ENCODE data around the gene SNAPC2. TPM values are rescaled to one million over a fixed set of nuclear protein-coding genes. Genes with fewer than 3 reads are reported as not detected.

The SNAPC2 gene
- total RNA-seq, result 10 to 100 TPM; 14.4 to 14.8 TPM

GRCh38 chr19:7919610-7920518 lies at the start of gene SNAPC2:
Gene SNAPC2, plus strand, starts transcription at chr19:7920338. Its CDS starts 29 bp downstream, at chr19:7920367.
- H3K9me3 Mint-ChIP-seq, result no peaks in the 10 kb centered on the region
- peaks cover 26% of the 10 kb centered on the region for H3K4me1 Mint-ChIP-seq

DNA sequence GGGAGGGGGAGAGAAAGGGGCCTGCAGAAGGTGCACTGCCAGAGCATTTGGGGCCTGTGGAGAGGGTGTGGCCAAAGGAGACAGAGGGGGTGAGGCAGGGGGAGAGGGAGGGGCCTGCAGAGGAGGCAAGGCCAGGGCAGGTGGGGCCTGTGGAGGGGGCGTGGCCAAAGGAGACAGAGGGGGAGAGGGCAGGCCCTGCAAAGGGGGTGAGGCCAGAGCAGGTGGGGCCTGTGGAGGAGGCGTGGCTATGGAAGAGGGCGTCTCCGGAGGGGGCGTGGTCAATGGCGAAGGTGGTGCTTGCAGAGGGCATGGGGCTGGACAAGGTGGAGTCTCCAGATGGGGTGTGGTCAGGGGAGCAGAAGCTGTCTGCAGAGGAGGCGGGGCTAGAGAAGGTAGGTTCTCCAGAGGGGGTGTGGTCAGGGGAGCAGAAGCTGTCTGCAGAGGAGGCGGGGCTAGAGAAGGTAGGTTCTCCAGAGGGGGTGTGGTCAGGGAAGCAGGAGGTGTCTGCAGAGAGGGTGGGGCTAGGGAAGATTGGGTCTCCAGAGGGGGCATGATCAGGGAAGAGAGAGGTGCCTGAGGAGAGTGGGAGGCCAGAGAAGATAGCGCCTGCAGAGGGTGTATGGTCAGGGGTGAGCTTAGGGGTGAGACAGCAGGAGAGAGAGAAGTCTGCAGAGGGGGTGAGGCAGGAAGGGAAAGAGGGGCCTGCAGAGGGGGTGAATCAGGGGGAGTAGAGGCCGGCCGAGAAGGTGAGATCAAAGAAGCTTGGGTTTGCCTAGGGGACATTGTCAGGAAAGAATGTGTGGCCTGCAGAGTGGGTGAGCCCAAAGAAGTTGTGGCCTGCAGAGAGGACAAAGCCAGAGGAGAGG lies 49.3 kb upstream of the SNAPC2 start:
- DNase-seq, result peak; percentile 76
- H3K27me3 Mint-ChIP-seq, result peaks cover 55% of the 10 kb centered on the region
- H3K27ac Mint-ChIP-seq, result no peak overlapping the region
- H3K36me3 Mint-ChIP-seq, result no peaks in the 10 kb centered on the region
- peak overlapping the region; percentile 10 for H3K4me3 Mint-ChIP-seq
- H3K4me1 Mint-ChIP-seq, result peaks cover 27% of the 10 kb centered on the region
- H3K9me3 Mint-ChIP-seq, result no peaks in the 10 kb centered on the region

More at GRCh38 chr19:7919610-7920518, at the start of gene SNAPC2:
- Mint-ChIP-seq H3K27me3 (peaks cover 44% of the 10 kb centered on the region), H3K27ac (peak within 1 kb of the TSS; percentile 82), H3K4me3 (peak within 1 kb of the TSS; percentile 76), H3K36me3 (peaks cover 3% of the 10 kb centered on the region)
- peak; percentile 97 for DNase-seq

DNA sequence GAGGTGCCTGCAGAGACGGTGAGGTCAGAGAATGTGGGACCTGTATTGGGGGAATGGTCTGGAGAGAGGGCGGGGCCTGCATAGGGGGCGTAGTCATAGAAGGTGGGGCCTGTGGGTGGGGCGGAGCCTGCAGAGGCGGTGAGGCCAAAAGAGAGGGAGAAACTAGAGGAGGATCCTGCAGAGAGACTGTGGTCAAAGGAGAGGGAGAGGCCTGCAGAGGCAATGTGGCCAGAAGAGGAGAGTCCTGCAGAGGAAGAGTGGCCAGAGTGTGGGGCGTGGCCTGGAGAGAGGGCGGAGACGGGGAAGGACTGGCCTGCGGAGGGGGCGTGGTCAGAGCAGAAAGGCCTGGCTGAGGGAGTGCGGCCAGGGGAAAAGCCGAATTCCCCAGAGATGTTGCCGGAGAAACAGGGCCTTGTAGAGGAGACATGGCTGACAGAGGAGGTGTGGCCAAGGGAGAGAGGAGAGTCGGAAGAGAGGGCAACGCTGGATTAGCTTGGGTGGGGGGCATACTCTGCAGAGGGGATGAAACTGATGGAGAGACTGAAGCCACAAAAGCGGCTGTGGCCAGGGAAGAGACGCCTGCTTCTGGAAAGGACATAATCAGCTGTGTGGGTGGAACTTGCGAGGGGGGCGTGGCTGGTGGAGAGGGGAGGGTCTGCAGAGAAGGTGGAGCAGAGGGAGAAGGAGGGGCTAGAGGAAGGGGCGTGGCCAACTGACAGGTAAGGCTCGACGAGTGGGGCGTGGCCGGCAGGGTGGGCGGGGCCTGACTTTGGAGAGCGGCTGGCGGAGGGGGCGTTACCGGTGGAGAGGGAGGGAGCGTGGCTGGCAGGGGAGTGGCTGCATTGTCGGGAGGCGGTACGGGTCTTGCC lies 48.5 kb upstream of the SNAPC2 start:
- H3K4me1 Mint-ChIP-seq, result peaks cover 27% of the 10 kb centered on the region
- H3K36me3 Mint-ChIP-seq, result no peaks in the 10 kb centered on the region
- no peaks in the 10 kb centered on the region for H3K9me3 Mint-ChIP-seq
- DNase-seq, result peak; percentile 88
- H3K27me3 Mint-ChIP-seq, result peaks cover 52% of the 10 kb centered on the region
- H3K4me3 Mint-ChIP-seq, result peak overlapping the region; percentile 48
- H3K27ac Mint-ChIP-seq, result no peak overlapping the region

DNA sequence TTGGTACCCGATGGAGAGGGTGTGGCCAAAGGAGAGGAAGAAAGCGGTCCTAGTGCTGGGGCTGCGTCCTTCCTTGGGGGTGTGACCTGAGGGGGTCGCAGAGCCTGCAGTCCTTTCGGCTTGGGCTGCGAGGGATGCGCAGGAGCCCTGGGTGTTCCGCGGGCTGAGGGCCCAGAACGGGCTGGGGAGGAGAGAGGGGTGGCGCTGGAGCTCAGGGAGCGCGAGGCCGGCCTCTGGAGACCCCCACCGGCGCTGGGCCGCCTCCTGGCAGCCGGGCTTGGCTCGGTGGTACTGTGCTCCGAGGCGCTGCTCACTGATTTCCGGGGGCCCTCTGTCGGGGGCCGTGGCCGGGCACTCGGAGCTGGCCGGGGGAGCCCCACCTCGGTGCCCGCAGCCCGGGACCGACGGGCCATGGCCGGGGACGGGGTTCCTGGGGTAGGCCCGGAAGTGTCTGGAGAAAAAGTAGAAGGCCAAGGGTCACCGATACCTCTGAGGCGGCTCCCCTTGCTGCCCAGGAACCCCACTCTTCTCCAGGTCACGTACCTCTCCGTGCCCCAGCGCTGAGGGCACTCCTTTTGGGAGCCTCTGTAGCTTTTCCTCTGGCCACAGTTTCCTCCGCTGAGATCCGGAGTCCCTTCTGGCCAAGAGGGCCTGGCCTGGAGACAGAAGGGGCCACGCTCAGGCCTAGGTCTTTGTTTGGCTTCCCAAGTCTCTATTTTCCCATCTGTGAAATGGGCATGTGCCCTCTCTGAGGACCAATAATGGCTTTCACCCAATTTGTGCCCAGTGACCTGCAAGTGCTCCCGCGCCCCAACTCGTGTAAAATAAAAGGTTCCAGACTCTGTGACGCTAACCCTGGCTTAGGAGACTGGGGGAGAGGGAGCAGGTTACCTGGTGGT lies 47.6 kb upstream of the SNAPC2 start:
- H3K36me3 Mint-ChIP-seq, result no peaks in the 10 kb centered on the region
- peaks cover 27% of the 10 kb centered on the region for H3K4me1 Mint-ChIP-seq
- DNase-seq, result no peak
- peaks cover 47% of the 10 kb centered on the region for H3K27me3 Mint-ChIP-seq
- no peak overlapping the region for H3K4me3 Mint-ChIP-seq
- no peaks in the 10 kb centered on the region for H3K9me3 Mint-ChIP-seq
- no peak overlapping the region for H3K27ac Mint-ChIP-seq

GRCh38 chr19:7873304-7874075 lies 46.6 kb upstream of the SNAPC2 start:
- no peaks in the 10 kb centered on the region for H3K9me3 Mint-ChIP-seq
- no peaks in the 10 kb centered on the region for H3K36me3 Mint-ChIP-seq
- H3K27me3 Mint-ChIP-seq, result peaks cover 45% of the 10 kb centered on the region
- H3K4me1 Mint-ChIP-seq, result peaks cover 26% of the 10 kb centered on the region
- H3K4me3 Mint-ChIP-seq, result peak overlapping the region; percentile 72
- no peak overlapping the region for H3K27ac Mint-ChIP-seq
- no peak for DNase-seq

- Mint-ChIP-seq H3K27ac (no peak within 1 kb of the TSS), H3K27me3 (peaks cover 45% of the 10 kb centered on the region), H3K4me1 (peaks cover 24% of the 10 kb centered on the region), H3K36me3 (no peaks in the 10 kb centered on the region), H3K9me3 (no peaks in the 10 kb centered on the region), H3K4me3 (peak within 1 kb of the TSS; percentile 72)
- peak; percentile 33 for DNase-seq
Measured at GRCh38 chr19:7874076-7874896, 45.9 kb upstream of the SNAPC2 start, which contains the start of gene PRR36. Gene PRR36, minus strand, starts transcription at chr19:7874390. Its CDS starts 701 bp downstream, at chr19:7873689.

DNA sequence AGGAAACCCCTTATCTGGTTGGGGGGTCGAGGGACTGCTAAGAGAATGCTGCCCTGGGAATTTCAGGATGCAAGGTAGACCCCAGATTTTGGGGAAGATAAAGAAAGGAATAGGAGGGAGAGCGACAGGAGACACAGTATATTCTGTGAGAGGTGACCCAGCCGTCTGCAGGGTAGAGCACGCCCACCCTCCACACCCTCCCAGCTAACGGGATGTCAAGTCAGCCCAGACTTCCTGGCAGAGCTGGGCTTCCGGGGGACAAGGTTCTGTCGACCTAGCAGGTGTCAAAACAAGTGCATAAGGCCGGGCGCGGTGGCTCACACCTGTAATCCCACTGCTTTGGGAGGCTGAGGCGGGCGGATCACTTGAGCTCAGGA lies 45.3 kb upstream of the SNAPC2 start:
- H3K4me3 Mint-ChIP-seq, result peak overlapping the region; percentile 40
- no peaks in the 10 kb centered on the region for H3K36me3 Mint-ChIP-seq
- no peak for DNase-seq
- H3K9me3 Mint-ChIP-seq, result no peaks in the 10 kb centered on the region
- H3K27me3 Mint-ChIP-seq, result peaks cover 45% of the 10 kb centered on the region
- H3K4me1 Mint-ChIP-seq, result peaks cover 24% of the 10 kb centered on the region
- H3K27ac Mint-ChIP-seq, result no peak overlapping the region

DNA sequence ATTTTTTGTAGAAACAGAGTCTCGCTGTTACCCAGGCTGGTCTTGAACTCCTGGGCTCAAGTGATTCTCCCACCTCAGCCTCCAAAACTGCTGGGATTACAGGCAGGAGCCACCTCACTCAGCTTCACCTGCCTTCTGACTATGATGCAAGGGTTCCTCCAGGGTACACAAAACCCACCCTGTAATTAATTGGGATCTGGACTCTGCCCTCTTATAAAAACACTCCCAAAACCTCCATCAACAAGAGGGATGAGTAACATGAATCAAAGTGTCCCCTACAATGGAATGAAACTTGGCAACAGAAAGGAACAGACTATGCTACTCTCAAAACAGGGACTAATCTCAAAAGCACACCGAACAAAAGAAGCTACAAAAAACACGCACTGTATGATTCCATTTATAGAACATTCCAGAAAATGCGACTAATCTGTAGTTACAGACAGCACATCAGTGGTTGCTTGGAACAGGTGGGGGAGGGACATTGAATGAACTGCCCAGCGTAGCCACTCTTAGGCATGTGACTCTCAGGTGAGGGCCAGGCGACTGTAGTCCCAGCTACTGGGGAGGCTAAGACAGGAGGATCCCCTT lies 42.8 kb upstream of the SNAPC2 start:
- H3K4me3 Mint-ChIP-seq, result no peak overlapping the region
- H3K4me1 Mint-ChIP-seq, result peaks cover 7% of the 10 kb centered on the region
- H3K27me3 Mint-ChIP-seq, result peaks cover 29% of the 10 kb centered on the region
- no peaks in the 10 kb centered on the region for H3K36me3 Mint-ChIP-seq
- no peak for DNase-seq
- H3K27ac Mint-ChIP-seq, result no peak overlapping the region
- no peaks in the 10 kb centered on the region for H3K9me3 Mint-ChIP-seq

GRCh38 chr19:7879111-7879807 lies 40.9 kb upstream of the SNAPC2 start:
- H3K27me3 Mint-ChIP-seq, result peaks cover 16% of the 10 kb centered on the region
- DNase-seq, result no peak
- no peak overlapping the region for H3K4me3 Mint-ChIP-seq
- no peak overlapping the region for H3K27ac Mint-ChIP-seq
- H3K9me3 Mint-ChIP-seq, result no peaks in the 10 kb centered on the region
- peaks cover 4% of the 10 kb centered on the region for H3K4me1 Mint-ChIP-seq
- H3K36me3 Mint-ChIP-seq, result no peaks in the 10 kb centered on the region

DNA sequence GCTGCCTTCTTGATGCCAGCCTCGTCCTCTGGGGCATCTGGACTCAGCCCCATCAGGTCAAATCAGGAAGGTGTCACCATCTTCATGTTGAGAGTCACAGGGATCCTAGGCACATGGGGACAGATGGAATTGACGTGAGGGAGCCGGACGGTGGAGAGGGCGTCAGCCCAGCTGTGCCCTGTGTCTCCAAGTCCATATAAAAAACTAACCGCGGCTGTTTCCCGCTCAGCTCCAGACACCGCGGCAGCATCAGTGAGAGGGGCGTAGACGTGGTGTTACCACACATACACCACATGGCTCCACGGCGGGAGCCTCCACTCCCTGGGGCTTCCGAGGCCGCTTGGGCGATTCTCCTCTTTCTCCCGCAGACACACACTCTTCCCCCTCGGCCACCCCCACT lies 40.3 kb upstream of the SNAPC2 start:
- no peaks in the 10 kb centered on the region for H3K9me3 Mint-ChIP-seq
- peaks cover 11% of the 10 kb centered on the region for H3K27me3 Mint-ChIP-seq
- H3K36me3 Mint-ChIP-seq, result no peaks in the 10 kb centered on the region
- H3K4me3 Mint-ChIP-seq, result no peak overlapping the region
- no peak overlapping the region for H3K27ac Mint-ChIP-seq
- H3K4me1 Mint-ChIP-seq, result peaks cover 2% of the 10 kb centered on the region
- no peak for DNase-seq

DNA sequence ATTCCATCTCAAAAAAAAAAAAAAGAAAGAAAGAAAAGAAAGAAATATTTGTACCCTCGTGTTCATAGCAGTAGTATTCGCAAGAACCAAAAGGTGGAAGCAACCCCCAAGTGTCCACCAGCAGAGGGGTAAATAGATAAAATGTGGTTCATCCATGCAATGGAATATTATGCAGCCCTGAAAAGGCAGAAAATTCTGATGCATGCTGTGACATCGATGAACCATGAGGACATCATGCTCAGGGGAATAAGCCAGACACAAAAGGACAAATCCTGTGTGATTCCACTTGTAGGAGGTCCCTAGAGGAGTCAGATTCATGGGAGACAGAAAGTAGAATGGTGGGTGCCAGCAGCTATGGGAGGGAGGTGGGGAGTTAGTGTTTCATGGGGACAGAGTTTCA lies 38.2 kb upstream of the SNAPC2 start:
- Mint-ChIP-seq H3K27ac (no peak overlapping the region), H3K9me3 (no peaks in the 10 kb centered on the region), H3K27me3 (peaks cover 9% of the 10 kb centered on the region), H3K36me3 (no peaks in the 10 kb centered on the region), H3K4me1 (no peaks in the 10 kb centered on the region), H3K4me3 (no peak overlapping the region)
- no peak for DNase-seq

- Mint-ChIP-seq H3K9me3 (no peaks in the 10 kb centered on the region), H3K27ac (no peak overlapping the region), H3K4me3 (no peak overlapping the region), H3K4me1 (no peaks in the 10 kb centered on the region), H3K36me3 (no peaks in the 10 kb centered on the region), H3K27me3 (peaks cover 12% of the 10 kb centered on the region)
- DNase-seq, result no peak
Measured at GRCh38 chr19:7883105-7883504, 37.0 kb upstream of the SNAPC2 start.

All from activated naive CD8-positive, alpha-beta T cell treated with anti-CD3 and anti-CD28 coated beads for 36 hours (primary cell).